ENCODE results near the gene TCEAL7. TPM values are rescaled to one million over a fixed set of nuclear protein-coding genes. Genes with fewer than 3 reads are reported as not detected.
"Not testable (repeated sequence)": the region's sequence is repeated elsewhere in the genome, so short reads cannot be mapped to it uniquely, and the experiment has no call there.

The TCEAL7 gene
- total RNA-seq, 2 donors from 2014 or later: 2.8 to 12.2 TPM

DNA sequence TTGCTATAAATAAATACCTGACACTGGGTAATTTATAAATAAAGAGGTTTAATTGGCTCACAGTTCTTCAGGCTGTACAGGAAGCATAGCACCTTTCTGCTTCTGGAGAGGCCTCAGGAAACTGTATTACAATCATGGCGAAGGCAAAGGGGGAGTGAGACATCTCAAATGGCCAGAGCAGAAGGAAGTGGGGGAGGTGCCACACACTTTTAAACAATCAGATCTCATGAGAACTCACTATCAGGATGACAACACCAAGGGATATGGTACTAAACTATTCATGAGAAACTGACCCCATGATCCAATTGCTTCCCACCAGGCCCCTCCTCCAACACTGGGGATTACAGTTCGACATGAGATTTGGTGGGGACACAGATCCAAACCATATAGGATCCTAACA is 14.6 kb downstream of the TCEAL7 start:
- no peak for DNase-seq (ENCODE audit: low spot score)
- no peak overlapping the region for H3K4me3 ChIP-seq
- H3K27ac ChIP-seq: no peak overlapping the region
- H3K27me3 ChIP-seq (replicated peaks; ENCODE audit: insufficient read depth): no peaks in the 10 kb centered on the region
- H3K36me3 ChIP-seq: no peaks in the 10 kb centered on the region
- H3K9me3 ChIP-seq: no peaks in the 10 kb centered on the region
- no peak for ATAC-seq (ENCODE audit: insufficient number of reproducible peaks, low FRiP score, low read depth)
- no peaks in the 10 kb centered on the region for H3K4me1 ChIP-seq (ENCODE audit: control insufficient read depth in 1 of 2, low read depth in 2 of 2)
- TF ChIP-seq, protein P1, sequence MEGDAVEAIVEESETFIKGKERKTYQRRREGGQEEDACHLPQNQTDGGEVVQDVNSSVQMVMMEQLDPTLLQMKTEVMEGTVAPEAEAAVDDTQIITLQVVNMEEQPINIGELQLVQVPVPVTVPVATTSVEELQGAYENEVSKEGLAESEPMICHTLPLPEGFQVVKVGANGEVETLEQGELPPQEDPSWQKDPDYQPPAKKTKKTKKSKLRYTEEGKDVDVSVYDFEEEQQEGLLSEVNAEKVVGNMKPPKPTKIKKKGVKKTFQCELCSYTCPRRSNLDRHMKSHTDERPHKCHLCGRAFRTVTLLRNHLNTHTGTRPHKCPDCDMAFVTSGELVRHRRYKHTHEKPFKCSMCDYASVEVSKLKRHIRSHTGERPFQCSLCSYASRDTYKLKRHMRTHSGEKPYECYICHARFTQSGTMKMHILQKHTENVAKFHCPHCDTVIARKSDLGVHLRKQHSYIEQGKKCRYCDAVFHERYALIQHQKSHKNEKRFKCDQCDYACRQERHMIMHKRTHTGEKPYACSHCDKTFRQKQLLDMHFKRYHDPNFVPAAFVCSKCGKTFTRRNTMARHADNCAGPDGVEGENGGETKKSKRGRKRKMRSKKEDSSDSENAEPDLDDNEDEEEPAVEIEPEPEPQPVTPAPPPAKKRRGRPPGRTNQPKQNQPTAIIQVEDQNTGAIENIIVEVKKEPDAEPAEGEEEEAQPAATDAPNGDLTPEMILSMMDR (IDR thresholded peaks at IDR 0.05): no peak

DNA sequence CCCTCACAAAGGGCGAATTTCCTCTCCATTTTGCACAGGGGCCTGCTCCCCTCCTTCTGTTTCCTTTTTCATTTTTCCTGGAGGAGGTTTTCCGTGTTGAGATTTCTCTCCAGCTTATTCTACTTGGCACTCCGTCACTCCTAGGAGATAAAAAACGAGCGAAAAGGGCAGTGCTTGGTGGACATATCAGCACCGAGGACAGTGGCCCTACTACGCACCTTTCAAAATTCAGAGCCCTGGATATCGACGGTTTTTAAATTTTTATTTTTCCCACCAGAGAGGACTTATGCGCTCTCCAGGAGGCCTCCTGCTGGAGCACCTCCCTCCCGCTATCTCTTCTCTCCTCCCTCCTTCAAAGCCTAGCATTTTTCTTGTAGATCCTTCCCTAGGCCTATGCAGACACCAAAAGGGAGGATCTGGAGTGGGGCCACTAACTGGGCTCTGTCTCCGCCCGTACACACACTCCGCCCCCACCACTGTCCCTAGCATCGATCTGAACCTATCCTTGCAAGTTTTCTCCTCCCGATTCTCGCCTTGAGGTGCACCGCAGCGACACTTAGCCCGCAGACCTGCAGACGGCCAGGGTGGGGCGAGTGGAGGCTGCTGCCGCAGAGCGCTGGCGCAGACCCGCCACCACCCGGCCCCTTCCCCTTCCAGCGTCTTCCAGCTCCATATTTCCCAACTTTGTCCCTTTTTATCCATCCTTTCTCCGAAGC is 17.8 kb downstream of the TCEAL7 start:
- DNase-seq (ENCODE audit: low spot score) (no peak), ATAC-seq (ENCODE audit: insufficient number of reproducible peaks, low FRiP score, low read depth) (no peak)
- Histone ChIP-seq H3K4me3 (no peak overlapping the region), H3K9me3 (no peaks in the 10 kb centered on the region), H3K36me3 (no peaks in the 10 kb centered on the region), H3K27ac (no peak overlapping the region), H3K27me3 (replicated peaks; ENCODE audit: insufficient read depth) (no peaks in the 10 kb centered on the region), H3K4me1 (ENCODE audit: control insufficient read depth in 1 of 2, low read depth in 2 of 2) (no peaks in the 10 kb centered on the region)
- TF ChIP-seq, protein P1 (IDR thresholded peaks at IDR 0.05): no peak

DNA sequence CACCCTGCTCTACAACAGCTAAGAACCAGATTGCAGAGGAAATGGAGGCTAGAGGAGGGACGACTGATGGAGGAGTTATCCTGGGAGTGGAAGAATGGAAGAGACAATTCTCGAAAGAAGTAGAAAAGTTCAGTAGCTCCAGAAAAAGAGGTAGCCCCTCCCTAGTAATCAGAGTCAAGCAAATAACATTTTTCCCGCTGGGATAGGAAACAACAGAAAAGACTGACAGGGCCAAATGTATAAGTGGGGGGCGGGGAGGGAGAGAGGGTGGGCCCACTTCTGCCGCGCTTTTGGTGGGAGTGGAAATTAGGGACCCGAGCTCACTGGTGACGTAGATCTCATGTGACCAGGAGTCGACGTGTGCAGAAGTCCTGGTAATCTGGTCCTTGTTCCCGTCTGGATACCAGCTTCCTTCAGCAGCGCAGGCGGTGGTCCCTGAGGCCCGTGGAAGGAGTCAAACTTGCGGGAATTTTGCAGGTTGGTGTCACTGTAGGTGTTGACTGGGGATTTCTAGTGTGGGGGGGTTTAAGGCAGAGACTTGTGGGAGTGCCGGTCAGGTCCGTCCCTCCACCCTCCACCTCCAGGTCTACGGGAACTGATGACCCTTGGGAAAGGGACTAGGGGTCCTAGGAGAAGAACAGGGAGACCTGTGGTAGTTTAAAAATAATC is 26.2 kb downstream of the TCEAL7 start, which contains the start of gene TCEAL9:
Gene TCEAL9, plus strand, starts transcription at position 377 of the 669 bp plus-strand sequence. CDS start 1,179 bp downstream, outside the sequence.
- H3K27ac ChIP-seq: peak within 1 kb of the TSS; percentile 88 to 93
- no peaks in the 10 kb centered on the region for H3K36me3 ChIP-seq
- TF ChIP-seq, protein P1 (IDR thresholded peaks at IDR 0.05): no peak
- DNase-seq (ENCODE audit: low spot score) (no peak), ATAC-seq (ENCODE audit: insufficient number of reproducible peaks, low FRiP score, low read depth) (peak; percentile 94)
- H3K27me3 ChIP-seq (replicated peaks; ENCODE audit: insufficient read depth): no peaks in the 10 kb centered on the region
- H3K4me3 ChIP-seq: peak within 1 kb of the TSS; percentile 84
- H3K4me1 ChIP-seq (ENCODE audit: control insufficient read depth in 1 of 2, low read depth in 2 of 2): peaks cover 0 to 6% of the 10 kb centered on the region in 2 donors
- H3K9me3 ChIP-seq: no peaks in the 10 kb centered on the region

DNA sequence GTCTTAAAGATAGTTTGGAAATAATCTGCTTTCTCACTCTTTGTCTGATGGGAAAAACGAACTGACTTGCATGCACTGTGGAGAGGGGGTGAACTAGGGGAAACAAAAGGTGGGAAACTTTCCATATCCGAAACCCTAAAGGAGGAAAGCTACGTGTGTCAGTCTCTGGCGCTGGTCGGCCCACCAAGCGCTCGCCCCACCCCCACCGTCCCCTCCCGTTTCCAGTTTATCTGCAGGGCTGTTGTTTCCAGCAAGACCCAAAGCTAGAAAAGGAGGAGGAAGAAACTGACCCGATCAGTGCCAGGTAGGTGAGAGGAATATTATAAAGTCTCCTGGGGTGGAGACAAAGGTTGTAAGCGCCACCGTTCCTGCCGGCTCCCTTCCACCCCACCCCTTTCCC is 26.8 kb downstream of the TCEAL7 start:
- no peaks in the 10 kb centered on the region for H3K27me3 ChIP-seq (replicated peaks; ENCODE audit: insufficient read depth)
- H3K4me1 ChIP-seq (ENCODE audit: control insufficient read depth in 1 of 2, low read depth in 2 of 2): peaks cover 0 to 6% of the 10 kb centered on the region in 2 donors
- peak overlapping the region; percentile 84 for H3K4me3 ChIP-seq
- ATAC-seq (ENCODE audit: insufficient number of reproducible peaks, low FRiP score, low read depth) (no peak), DNase-seq (ENCODE audit: low spot score) (no peak)
- H3K9me3 ChIP-seq: no peaks in the 10 kb centered on the region
- H3K27ac ChIP-seq: peak overlapping the region; percentile 88 to 93
- TF ChIP-seq, protein P1 (IDR thresholded peaks at IDR 0.05): no peak
- H3K36me3 ChIP-seq: no peaks in the 10 kb centered on the region

DNA sequence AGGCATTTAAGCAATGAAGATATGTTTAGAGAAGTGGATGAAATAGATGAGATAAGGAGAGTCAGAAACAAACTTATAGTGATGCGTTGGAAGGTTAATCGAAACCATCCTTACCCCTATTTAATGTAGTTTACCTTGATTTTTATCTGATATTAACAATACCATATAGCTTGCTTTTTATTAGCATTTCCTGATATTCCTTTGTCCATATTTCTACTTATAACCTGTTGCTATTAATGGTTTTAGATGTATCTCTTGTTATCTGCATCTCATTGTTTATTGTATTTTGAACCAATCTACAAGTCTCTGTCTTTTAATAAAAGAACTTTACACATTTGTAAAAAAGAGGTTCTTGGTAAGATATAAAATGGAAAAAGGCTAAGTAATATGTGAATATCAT is 27.8 kb downstream of the TCEAL7 start:
- TF ChIP-seq, protein P1 (IDR thresholded peaks at IDR 0.05): no peak
- Histone ChIP-seq H3K36me3 (no peaks in the 10 kb centered on the region), H3K9me3 (no peaks in the 10 kb centered on the region), H3K27me3 (replicated peaks; ENCODE audit: insufficient read depth) (no peaks in the 10 kb centered on the region), H3K4me3 (peak overlapping the region; percentile 84), H3K27ac (peak overlapping the region in 1 of 2 donors; percentile 93), H3K4me1 (ENCODE audit: control insufficient read depth in 1 of 2, low read depth in 2 of 2) (peaks cover 0 to 6% of the 10 kb centered on the region in 2 donors)
- no peak for DNase-seq (ENCODE audit: low spot score)
- no peak for ATAC-seq (ENCODE audit: insufficient number of reproducible peaks, low FRiP score, low read depth)

DNA sequence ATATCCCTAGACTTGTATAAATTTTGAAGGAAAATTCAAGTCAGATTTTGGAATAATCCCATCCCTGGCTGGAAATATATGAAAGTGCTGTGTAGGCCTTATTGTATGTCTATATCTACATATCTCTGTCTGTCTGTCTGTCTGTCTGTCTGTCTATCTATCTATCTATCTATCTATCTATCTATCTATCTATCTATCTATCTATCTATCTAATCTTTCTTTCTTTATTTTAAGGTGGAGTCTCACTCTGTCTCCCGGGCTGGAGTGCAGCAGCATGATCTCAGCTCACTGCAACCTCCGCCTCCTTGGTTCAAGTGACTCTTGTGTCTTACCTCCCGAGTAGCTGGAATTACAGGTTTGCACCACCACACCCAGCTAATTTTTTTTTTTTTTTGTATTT is 29.6 kb downstream of the TCEAL7 start:
- H3K36me3 ChIP-seq; H3K27ac ChIP-seq; H3K4me3 ChIP-seq; H3K9me3 ChIP-seq; ATAC-seq (ENCODE audit: insufficient number of reproducible peaks, low FRiP score, low read depth); DNase-seq (ENCODE audit: low spot score); H3K27me3 ChIP-seq (replicated peaks; ENCODE audit: insufficient read depth); H3K4me1 ChIP-seq (ENCODE audit: control insufficient read depth in 1 of 2, low read depth in 2 of 2): not testable (repeated sequence)
